PFSK-1 (cell line): ENCODE data around the gene SPINK5.

ENCODE experiments used
- FOXP2 ChIP-seq: optimal IDR thresholded peaks from 2 replicates; pipeline ENCODE3; 2011; ENCODE audit warnings: borderline replicate concordance, control low read depth, inconsistent platforms; ENCODE audit not compliant: insufficient read depth; ENCODE audit errors: extremely low read length, extremely low read depth
- POLR2AphosphoS5 ChIP-seq: IDR thresholded peaks from 2 replicates; pipeline ENCODE4 v1.6.1; 2012; ENCODE audit warnings: low read depth, mild to moderate bottlenecking, control low read depth, low read length, moderate library complexity
- SIN3A ChIP-seq: IDR thresholded peaks from 2 replicates; pipeline ENCODE4 v1.6.1; 2012; ENCODE audit warnings: mild to moderate bottlenecking, low read length, moderate library complexity, borderline replicate concordance; ENCODE audit not compliant: insufficient read depth
- TAF1 ChIP-seq: IDR thresholded peaks from 2 replicates; pipeline ENCODE4 v1.6.1; 2012; ENCODE audit warnings: low read length, control low read depth, borderline replicate concordance; ENCODE audit not compliant: insufficient read depth
- TF ChIP-seq, protein P1 (sequence below), 2 experiments: IDR thresholded peaks; 2 replicates each; pipeline versions ENCODE4 v1.6.1 to v1.8.0; 2011 to 2012; ENCODE audit warnings: low read depth in 2 of 2, low read length in 2 of 2, control low read depth in 1 of 2, inconsistent platforms in 1 of 2, mild to moderate bottlenecking in 1 of 2, moderate library complexity in 1 of 2; ENCODE audit not compliant: insufficient read depth in 1 of 2

The SPINK5 gene

DNA sequence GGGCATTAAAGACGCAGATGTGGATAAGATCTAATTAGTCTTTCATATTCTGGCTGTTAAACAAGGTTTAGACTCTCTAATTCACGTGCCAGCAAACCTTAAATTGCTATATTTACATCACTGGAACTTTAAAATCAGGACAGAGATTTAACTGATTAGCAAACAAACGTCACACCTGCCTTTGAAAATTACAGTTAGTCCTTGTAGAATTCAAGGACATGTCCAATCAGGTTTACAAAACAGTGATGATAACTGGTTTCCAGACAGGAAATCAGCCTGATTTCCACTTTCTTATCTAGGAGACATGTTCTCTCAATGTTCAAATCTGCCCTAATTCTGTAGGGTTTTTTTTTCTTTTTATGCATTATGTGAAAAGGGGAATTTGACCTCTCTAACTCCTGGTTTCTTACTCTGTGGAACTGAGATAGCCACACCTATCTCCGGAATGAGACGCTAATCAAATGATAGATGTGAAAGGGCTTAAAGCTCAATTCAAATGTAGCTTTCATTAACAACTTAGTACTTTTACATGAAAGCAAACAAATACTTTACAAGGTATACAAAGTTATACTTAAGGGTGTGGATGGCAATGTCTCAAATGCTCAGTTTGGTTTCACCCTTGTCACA is 26.5 kb downstream of the SPINK5 start:
- TF ChIP-seq SIN3A (no peak), TAF1 (no peak), FOXP2 (no peak), POLR2AphosphoS5 (no peak)
- TF ChIP-seq, protein P1, sequence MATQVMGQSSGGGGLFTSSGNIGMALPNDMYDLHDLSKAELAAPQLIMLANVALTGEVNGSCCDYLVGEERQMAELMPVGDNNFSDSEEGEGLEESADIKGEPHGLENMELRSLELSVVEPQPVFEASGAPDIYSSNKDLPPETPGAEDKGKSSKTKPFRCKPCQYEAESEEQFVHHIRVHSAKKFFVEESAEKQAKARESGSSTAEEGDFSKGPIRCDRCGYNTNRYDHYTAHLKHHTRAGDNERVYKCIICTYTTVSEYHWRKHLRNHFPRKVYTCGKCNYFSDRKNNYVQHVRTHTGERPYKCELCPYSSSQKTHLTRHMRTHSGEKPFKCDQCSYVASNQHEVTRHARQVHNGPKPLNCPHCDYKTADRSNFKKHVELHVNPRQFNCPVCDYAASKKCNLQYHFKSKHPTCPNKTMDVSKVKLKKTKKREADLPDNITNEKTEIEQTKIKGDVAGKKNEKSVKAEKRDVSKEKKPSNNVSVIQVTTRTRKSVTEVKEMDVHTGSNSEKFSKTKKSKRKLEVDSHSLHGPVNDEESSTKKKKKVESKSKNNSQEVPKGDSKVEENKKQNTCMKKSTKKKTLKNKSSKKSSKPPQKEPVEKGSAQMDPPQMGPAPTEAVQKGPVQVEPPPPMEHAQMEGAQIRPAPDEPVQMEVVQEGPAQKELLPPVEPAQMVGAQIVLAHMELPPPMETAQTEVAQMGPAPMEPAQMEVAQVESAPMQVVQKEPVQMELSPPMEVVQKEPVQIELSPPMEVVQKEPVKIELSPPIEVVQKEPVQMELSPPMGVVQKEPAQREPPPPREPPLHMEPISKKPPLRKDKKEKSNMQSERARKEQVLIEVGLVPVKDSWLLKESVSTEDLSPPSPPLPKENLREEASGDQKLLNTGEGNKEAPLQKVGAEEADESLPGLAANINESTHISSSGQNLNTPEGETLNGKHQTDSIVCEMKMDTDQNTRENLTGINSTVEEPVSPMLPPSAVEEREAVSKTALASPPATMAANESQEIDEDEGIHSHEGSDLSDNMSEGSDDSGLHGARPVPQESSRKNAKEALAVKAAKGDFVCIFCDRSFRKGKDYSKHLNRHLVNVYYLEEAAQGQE (IDR thresholded peaks at IDR 0.05; ENCODE audit: insufficient read depth in 1 of 2, low read depth in 2 of 2, low read length in 2 of 2) = no peak

DNA sequence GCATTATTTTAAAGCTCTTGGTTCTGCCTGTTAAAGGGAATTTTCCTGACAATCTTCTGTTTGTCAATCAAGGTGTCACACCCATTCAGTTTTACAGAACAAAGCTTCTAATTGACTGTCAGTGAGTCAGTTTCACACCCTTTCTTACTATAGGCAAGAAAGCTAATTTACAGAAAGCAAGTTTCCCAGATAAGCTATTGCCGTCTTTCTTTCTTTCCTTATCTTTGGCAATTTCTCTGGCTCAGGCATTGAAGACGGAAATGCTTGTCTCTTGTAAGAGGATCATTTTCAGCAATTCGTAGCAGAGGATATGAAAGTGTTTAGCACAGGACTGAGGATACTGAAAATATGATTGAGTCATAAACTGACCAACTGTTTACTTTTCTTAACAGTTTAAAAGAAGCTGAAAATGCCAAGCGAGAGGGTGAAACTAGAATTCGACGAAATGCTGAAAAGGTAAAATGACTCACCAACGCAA is 27.0 kb downstream of the SPINK5 start:
- no peak for TF ChIP-seq TAF1
- TF ChIP-seq FOXP2 = no peak
- TF ChIP-seq, protein P1 (IDR thresholded peaks at IDR 0.05; ENCODE audit: insufficient read depth in 1 of 2, low read depth in 2 of 2, low read length in 2 of 2) = no peak
- no peak for TF ChIP-seq SIN3A
- TF ChIP-seq POLR2AphosphoS5 = no peak

DNA sequence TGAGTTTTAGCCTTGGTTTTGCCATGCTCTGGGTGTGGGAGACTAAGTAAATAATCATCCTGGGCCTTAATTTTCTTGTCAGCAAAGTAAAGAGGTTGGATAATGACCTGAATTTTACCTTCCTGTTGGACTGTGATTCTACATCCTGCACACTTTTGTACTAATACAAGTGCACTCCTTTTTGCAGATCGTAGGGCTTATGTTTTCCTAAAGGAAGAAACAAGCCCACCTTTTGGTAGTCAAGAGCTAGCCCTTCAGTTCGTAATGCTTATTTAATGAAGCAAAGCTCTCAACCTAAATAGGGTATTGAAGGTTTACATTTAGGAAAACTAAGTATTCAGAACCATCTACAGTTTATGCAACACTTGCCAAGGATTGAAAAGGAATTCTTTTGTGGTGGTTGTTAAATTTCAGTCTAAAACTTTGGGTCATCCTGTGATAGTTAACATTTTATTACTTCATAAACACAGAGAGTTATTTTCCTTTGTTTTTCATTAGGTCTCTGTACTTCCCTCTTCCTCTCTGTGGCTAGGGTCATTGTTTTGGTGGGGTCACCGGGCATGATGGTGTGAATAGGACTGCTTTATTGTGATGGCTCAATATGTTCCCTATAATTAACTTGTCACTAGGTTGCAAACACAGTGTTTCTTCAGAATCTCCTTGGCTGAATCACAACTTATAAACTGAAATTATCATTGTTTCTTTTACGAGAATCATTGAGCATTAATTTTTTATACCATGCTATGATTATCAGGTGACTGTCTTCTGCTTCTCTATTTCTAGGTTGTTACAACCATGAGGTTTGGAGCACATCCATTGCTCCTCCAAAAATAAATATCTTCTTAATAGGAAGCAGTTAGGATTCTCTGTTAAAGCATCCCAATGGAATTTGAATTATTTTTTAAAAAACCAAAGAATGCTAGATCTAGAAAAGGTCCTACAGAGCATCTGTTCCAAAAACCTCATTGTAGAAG is 28.5 kb downstream of the SPINK5 start:
- no peak for TF ChIP-seq FOXP2
- no peak for TF ChIP-seq TAF1
- TF ChIP-seq, protein P1 (IDR thresholded peaks at IDR 0.05; ENCODE audit: insufficient read depth in 1 of 2, low read depth in 2 of 2, low read length in 2 of 2) = no peak
- no peak for TF ChIP-seq SIN3A
- no peak for TF ChIP-seq POLR2AphosphoS5

DNA sequence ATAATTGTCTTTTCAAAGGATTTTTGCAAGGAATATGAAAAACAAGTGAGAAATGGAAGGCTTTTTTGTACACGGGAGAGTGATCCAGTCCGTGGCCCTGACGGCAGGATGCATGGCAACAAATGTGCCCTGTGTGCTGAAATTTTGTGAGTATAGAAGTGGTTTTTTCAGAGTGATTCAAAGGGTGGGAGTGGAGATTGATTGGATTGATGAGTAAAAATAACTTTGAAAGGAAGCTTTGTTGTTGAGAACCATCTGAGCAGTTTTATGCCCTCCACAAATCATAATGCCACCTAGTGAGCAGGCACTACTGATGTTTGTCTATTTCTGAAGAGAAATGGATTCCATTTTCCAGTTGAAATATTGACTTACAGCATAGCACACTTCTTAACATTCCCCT is 30.6 kb downstream of the SPINK5 start:
- no peak for TF ChIP-seq FOXP2
- no peak for TF ChIP-seq SIN3A
- no peak for TF ChIP-seq TAF1
- no peak for TF ChIP-seq POLR2AphosphoS5
- TF ChIP-seq, protein P1 (IDR thresholded peaks at IDR 0.05; ENCODE audit: insufficient read depth in 1 of 2, low read depth in 2 of 2, low read length in 2 of 2) = no peak
